ENCODE results near the gene PCYOX1L. TPM values are rescaled to one million over a fixed set of nuclear protein-coding genes. Genes with fewer than 3 reads are reported as not detected.

Gene PCYOX1L
- total RNA-seq, 1 experiment from 2014 or later = 15.9 TPM

GRCh38 chr5:149310488-149310887, 47.4 kb upstream of the PCYOX1L start:
- TF ChIP-seq SRF (IDR thresholded peaks at IDR 0.05; ENCODE audit: low read depth) (no peak), ELF1 (IDR thresholded peaks at IDR 0.05; ENCODE audit: borderline replicate concordance, low read depth) (no peak), CEBPB (IDR thresholded peaks at IDR 0.05; ENCODE audit: low read depth) (no peak), EZH2 (IDR thresholded peaks at IDR 0.05) (no peak), EZH2phosphoT487 (IDR thresholded peaks at IDR 0.05; ENCODE audit: borderline replicate concordance) (no peak), FOSL1 (IDR thresholded peaks at IDR 0.05; ENCODE audit: low read depth) (no peak), SIN3A (IDR thresholded peaks at IDR 0.05; ENCODE audit: low read depth) (no peak), EGR1 (IDR thresholded peaks at IDR 0.05; ENCODE audit: low read depth) (no peak), SP1 (IDR thresholded peaks at IDR 0.05; ENCODE audit: low read depth) (no peak), MAX (IDR thresholded peaks at IDR 0.05) (no peak), TCF7L2 (IDR thresholded peaks at IDR 0.05; ENCODE audit: borderline replicate concordance, extremely low read depth, insufficient read depth, insufficient read length) (no peak), ATF3 (IDR thresholded peaks at IDR 0.05) (no peak), ZBTB33 (IDR thresholded peaks at IDR 0.05; ENCODE audit: extremely low read depth, insufficient replicate concordance, low read length) (no peak), ZFX (IDR thresholded peaks at IDR 0.05) (no peak), CBX3 (IDR thresholded peaks at IDR 0.05; ENCODE audit: low read depth) (no peak), RAD21 (IDR thresholded peaks at IDR 0.05; ENCODE audit: low read depth) (no peak), ZNF274 (IDR thresholded peaks at IDR 0.05; ENCODE audit: low read depth, low read length) (no peak)
- TF ChIP-seq, protein P1, sequence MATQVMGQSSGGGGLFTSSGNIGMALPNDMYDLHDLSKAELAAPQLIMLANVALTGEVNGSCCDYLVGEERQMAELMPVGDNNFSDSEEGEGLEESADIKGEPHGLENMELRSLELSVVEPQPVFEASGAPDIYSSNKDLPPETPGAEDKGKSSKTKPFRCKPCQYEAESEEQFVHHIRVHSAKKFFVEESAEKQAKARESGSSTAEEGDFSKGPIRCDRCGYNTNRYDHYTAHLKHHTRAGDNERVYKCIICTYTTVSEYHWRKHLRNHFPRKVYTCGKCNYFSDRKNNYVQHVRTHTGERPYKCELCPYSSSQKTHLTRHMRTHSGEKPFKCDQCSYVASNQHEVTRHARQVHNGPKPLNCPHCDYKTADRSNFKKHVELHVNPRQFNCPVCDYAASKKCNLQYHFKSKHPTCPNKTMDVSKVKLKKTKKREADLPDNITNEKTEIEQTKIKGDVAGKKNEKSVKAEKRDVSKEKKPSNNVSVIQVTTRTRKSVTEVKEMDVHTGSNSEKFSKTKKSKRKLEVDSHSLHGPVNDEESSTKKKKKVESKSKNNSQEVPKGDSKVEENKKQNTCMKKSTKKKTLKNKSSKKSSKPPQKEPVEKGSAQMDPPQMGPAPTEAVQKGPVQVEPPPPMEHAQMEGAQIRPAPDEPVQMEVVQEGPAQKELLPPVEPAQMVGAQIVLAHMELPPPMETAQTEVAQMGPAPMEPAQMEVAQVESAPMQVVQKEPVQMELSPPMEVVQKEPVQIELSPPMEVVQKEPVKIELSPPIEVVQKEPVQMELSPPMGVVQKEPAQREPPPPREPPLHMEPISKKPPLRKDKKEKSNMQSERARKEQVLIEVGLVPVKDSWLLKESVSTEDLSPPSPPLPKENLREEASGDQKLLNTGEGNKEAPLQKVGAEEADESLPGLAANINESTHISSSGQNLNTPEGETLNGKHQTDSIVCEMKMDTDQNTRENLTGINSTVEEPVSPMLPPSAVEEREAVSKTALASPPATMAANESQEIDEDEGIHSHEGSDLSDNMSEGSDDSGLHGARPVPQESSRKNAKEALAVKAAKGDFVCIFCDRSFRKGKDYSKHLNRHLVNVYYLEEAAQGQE (IDR thresholded peaks at IDR 0.05; ENCODE audit: low read depth) = no peak
- H3K4me1 ChIP-seq (ENCODE audit: control insufficient read depth in 1 of 2, insufficient read depth in 2 of 2, low read length in 2 of 2) = no peaks in the 10 kb centered on the region
- ATAC-seq (no peak), DNase-seq (ENCODE audit: low read depth, low spot score) (no peak)
- BruUV-seq (replicated peaks) = no TSS peak
- H3K36me3 ChIP-seq (ENCODE audit: control insufficient read depth in 1 of 2, insufficient read depth in 2 of 2, low read length in 2 of 2) = no peaks in the 10 kb centered on the region
- no peak overlapping the region for H3K4me3 ChIP-seq (replicated peaks in 1 of 2; ENCODE audit: low read depth in 1 of 2, low read length in 2 of 2)
- H3K4me2 ChIP-seq (ENCODE audit: low read length) = no peak overlapping the region
- intact Hi-C loops (cut with micrococcal nuclease) = no loop called here
- no peaks in the 10 kb centered on the region for H4K20me1 ChIP-seq (ENCODE audit: insufficient read depth)
- no peaks in the 10 kb centered on the region for H3K9me2 ChIP-seq (ENCODE audit: insufficient read depth)
- no peak overlapping the region for H3K9ac ChIP-seq (ENCODE audit: low read length)
- no peaks in the 10 kb centered on the region for H3K27me3 ChIP-seq (ENCODE audit: insufficient read depth, low read length)
- no peak overlapping the region for H2AFZ ChIP-seq (ENCODE audit: low read depth, low read length, poor library complexity, severe bottlenecking)
- H3K79me2 ChIP-seq (ENCODE audit: insufficient read depth, low read length) = no peaks in the 10 kb centered on the region
- ChIA-PET CTCF (interaction anchor here (1.1 kb wide), 1 partner anchor 125 kb away, joined by 3 read pairs; no protein-coding TSS in a partner anchor), RAD21 (ENCODE audit: low non-redundant PET in 1 of 2, low total read pairs in 2 of 2, uncharacterized antibody in 2 of 2, unreplicated experiment in 2 of 2) (no interaction called here), POLR2A (no interaction called here)
- no peaks in the 10 kb centered on the region for H3K9me3 ChIP-seq (ENCODE audit: control insufficient read depth in 1 of 2, insufficient read depth in 1 of 2, low read depth in 1 of 2, low read length in 2 of 2)
- no peak overlapping the region for H3K27ac ChIP-seq (ENCODE audit: low read depth, low read length)
